Measurements from ENCODE around the gene NHEJ1.

NHEJ1 gene

DNA sequence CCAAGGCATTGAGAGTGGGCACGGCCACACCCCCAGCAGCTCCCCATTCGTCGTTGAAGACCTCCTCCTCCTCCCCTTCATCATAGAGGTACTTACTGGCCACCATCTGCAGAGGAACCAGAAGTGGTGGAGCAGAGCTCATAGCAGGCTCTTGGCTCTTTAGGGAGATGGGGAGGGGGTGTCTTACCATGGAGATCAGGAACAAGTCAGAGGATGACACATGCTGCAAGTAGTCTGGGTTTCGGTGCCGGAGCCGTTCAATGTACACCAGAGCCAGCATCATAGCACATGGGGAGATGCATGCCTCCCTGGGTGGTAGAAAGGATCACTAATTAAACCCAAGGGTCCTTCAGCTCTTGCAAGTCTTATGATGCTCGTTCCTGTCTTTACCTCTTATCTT, 14.2 kb upstream of the NHEJ1 start:
- Histone ChIP-seq H3K27ac (ENCODE audit: low read depth, low read length) (no peak overlapping the region), H3K9me3 (ENCODE audit: control insufficient read depth in 1 of 2, low read length in 2 of 2) (no peaks in the 10 kb centered on the region), H3K36me3 (ENCODE audit: control insufficient read depth in 1 of 2, insufficient read depth in 2 of 2, low read length in 2 of 2) (peaks cover 21 to 42% of the 10 kb centered on the region in 2 donors), H3K4me3 (ENCODE audit: low read depth in 1 of 2, low read length in 2 of 2) (no peak overlapping the region), H3K4me1 (ENCODE audit: control insufficient read depth in 1 of 2, insufficient read depth in 2 of 2, low read length in 2 of 2) (peaks cover 35 to 42% of the 10 kb centered on the region in 2 donors), H3K9ac (ENCODE audit: low read depth in 1 of 2, low read length in 2 of 2) (no peak overlapping the region), H3K27me3 (ENCODE audit: control insufficient read depth in 1 of 2, insufficient read depth in 2 of 2, low read length in 2 of 2) (no peaks in the 10 kb centered on the region)

- Histone ChIP-seq H3K27ac (ENCODE audit: low read depth, low read length) (no peak overlapping the region), H3K36me3 (ENCODE audit: control insufficient read depth in 1 of 2, insufficient read depth in 2 of 2, low read length in 2 of 2) (peaks cover 21 to 39% of the 10 kb centered on the region in 2 donors), H3K9me3 (ENCODE audit: control insufficient read depth in 1 of 2, low read length in 2 of 2) (no peaks in the 10 kb centered on the region), H3K4me1 (ENCODE audit: control insufficient read depth in 1 of 2, insufficient read depth in 2 of 2, low read length in 2 of 2) (peaks cover 35 to 42% of the 10 kb centered on the region in 2 donors), H3K27me3 (ENCODE audit: control insufficient read depth in 1 of 2, insufficient read depth in 2 of 2, low read length in 2 of 2) (no peaks in the 10 kb centered on the region), H3K4me3 (ENCODE audit: low read depth in 1 of 2, low read length in 2 of 2) (no peak overlapping the region), H3K9ac (ENCODE audit: low read depth in 1 of 2, low read length in 2 of 2) (no peak overlapping the region)
Observed at GRCh38 chr2:219174146-219174545, 13.5 kb upstream of the NHEJ1 start.

- Histone ChIP-seq H3K4me3 (ENCODE audit: low read depth in 1 of 2, low read length in 2 of 2) (no peak overlapping the region), H3K9ac (ENCODE audit: low read depth in 1 of 2, low read length in 2 of 2) (no peak overlapping the region), H3K36me3 (ENCODE audit: control insufficient read depth in 1 of 2, insufficient read depth in 2 of 2, low read length in 2 of 2) (peaks cover 21 to 39% of the 10 kb centered on the region in 2 donors), H3K9me3 (ENCODE audit: control insufficient read depth in 1 of 2, low read length in 2 of 2) (no peaks in the 10 kb centered on the region), H3K27ac (ENCODE audit: low read depth, low read length) (no peak overlapping the region), H3K4me1 (ENCODE audit: control insufficient read depth in 1 of 2, insufficient read depth in 2 of 2, low read length in 2 of 2) (peaks cover 34 to 46% of the 10 kb centered on the region in 2 donors), H3K27me3 (ENCODE audit: control insufficient read depth in 1 of 2, insufficient read depth in 2 of 2, low read length in 2 of 2) (no peaks in the 10 kb centered on the region)
Observed at GRCh38 chr2:219173176-219173575, 12.6 kb upstream of the NHEJ1 start.

- H3K9ac ChIP-seq (ENCODE audit: low read depth in 1 of 2, low read length in 2 of 2), result no peak overlapping the region
- H3K27ac ChIP-seq (ENCODE audit: low read depth, low read length), result no peak overlapping the region
- peaks cover 32 to 47% of the 10 kb centered on the region in 2 donors for H3K4me1 ChIP-seq (ENCODE audit: control insufficient read depth in 1 of 2, insufficient read depth in 2 of 2, low read length in 2 of 2)
Observed at GRCh38 chr2:219172231-219173154, 11.9 kb upstream of the NHEJ1 start.

DNA sequence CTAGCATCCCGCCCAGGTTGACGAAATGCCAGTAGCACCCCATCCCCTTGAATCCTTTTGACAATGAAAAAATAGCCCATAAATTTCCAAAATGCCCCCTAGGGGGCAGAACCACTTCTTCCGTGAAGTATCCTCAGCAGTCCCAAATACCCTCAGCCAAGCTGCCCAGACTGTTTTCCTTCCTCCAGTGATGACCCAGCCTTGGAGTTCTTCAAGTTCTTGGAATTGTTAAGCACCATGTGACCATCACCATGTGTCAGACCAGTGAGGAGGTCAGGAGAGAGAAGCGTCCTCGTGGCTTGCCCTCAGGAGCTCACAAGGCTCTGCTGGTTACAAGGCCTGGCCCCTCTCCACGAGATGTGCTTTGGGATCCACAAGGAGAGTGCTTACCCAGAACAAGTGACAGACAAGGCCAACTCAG, 10.6 kb upstream of the NHEJ1 start:
- Histone ChIP-seq H3K27me3 (ENCODE audit: control insufficient read depth in 1 of 2, insufficient read depth in 2 of 2, low read length in 2 of 2) (no peaks in the 10 kb centered on the region), H3K9me3 (ENCODE audit: control insufficient read depth in 1 of 2, low read length in 2 of 2) (no peaks in the 10 kb centered on the region), H3K9ac (ENCODE audit: low read depth in 1 of 2, low read length in 2 of 2) (no peak overlapping the region), H3K36me3 (ENCODE audit: control insufficient read depth in 1 of 2, insufficient read depth in 2 of 2, low read length in 2 of 2) (peaks cover 21 to 43% of the 10 kb centered on the region in 2 donors), H3K4me1 (ENCODE audit: control insufficient read depth in 1 of 2, insufficient read depth in 2 of 2, low read length in 2 of 2) (peaks cover 28 to 47% of the 10 kb centered on the region in 2 donors), H3K27ac (ENCODE audit: low read depth, low read length) (no peak overlapping the region), H3K4me3 (ENCODE audit: low read depth in 1 of 2, low read length in 2 of 2) (no peak overlapping the region)

More at GRCh38 chr2:219172231-219173154, 11.9 kb upstream of the NHEJ1 start:
- Histone ChIP-seq H3K36me3 (ENCODE audit: control insufficient read depth in 1 of 2, insufficient read depth in 2 of 2, low read length in 2 of 2) (peaks cover 21 to 39% of the 10 kb centered on the region in 2 donors), H3K4me3 (ENCODE audit: low read depth in 1 of 2, low read length in 2 of 2) (no peak overlapping the region), H3K9me3 (ENCODE audit: control insufficient read depth in 1 of 2, low read length in 2 of 2) (no peaks in the 10 kb centered on the region), H3K27me3 (ENCODE audit: control insufficient read depth in 1 of 2, insufficient read depth in 2 of 2, low read length in 2 of 2) (no peaks in the 10 kb centered on the region)

GRCh38 chr2:219169930-219170654, 9.5 kb upstream of the NHEJ1 start, which contains the start of gene SLC23A3:
SLC23A3 (minus strand) TSS chr2:219170029; CDS start chr2:219169984, 45 bp downstream.
- Histone ChIP-seq H3K4me3 (ENCODE audit: low read depth in 1 of 2, low read length in 2 of 2) (peak within 1 kb of the TSS; percentile 19 to 28), H3K4me1 (ENCODE audit: control insufficient read depth in 1 of 2, insufficient read depth in 2 of 2, low read length in 2 of 2) (peaks cover 20 to 41% of the 10 kb centered on the region in 2 donors), H3K9ac (ENCODE audit: low read depth in 1 of 2, low read length in 2 of 2) (peak within 1 kb of the TSS in 1 of 2 donors; percentile 16), H3K9me3 (ENCODE audit: control insufficient read depth in 1 of 2, low read length in 2 of 2) (no peaks in the 10 kb centered on the region), H3K36me3 (ENCODE audit: control insufficient read depth in 1 of 2, insufficient read depth in 2 of 2, low read length in 2 of 2) (peaks cover 21 to 43% of the 10 kb centered on the region in 2 donors), H3K27me3 (ENCODE audit: control insufficient read depth in 1 of 2, insufficient read depth in 2 of 2, low read length in 2 of 2) (no peaks in the 10 kb centered on the region), H3K27ac (ENCODE audit: low read depth, low read length) (peak within 1 kb of the TSS; percentile 30)

DNA sequence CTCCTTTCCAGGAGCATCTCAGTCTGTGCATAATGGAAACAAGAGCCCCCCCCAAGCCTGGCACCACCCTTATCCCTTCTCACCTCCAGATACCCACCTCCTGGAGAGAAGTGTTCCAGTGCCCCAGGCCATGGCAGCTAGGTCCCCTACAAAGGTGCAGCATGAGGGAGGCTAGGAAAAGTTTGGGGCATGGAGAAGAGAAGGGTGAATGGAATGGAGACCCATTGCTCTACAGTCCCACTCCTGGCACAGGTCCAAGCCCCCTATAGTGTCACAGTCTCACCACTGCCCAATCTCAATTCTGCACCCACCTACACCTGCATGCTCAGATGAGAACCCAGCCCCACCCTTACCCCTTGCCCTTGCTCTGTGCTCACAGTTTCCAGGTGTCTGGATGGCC, 8.3 kb upstream of the NHEJ1 start:
- no peak overlapping the region for H3K27ac ChIP-seq (ENCODE audit: low read depth, low read length)
- no peak overlapping the region for H3K9ac ChIP-seq (ENCODE audit: low read depth in 1 of 2, low read length in 2 of 2)
- peaks cover 20 to 35% of the 10 kb centered on the region in 2 donors for H3K4me1 ChIP-seq (ENCODE audit: control insufficient read depth in 1 of 2, insufficient read depth in 2 of 2, low read length in 2 of 2)
- peak overlapping the region in 1 of 2 donors; percentile 28 for H3K4me3 ChIP-seq (ENCODE audit: low read depth in 1 of 2, low read length in 2 of 2)
- no peaks in the 10 kb centered on the region for H3K27me3 ChIP-seq (ENCODE audit: control insufficient read depth in 1 of 2, insufficient read depth in 2 of 2, low read length in 2 of 2)
- peaks cover 11 to 32% of the 10 kb centered on the region in 2 donors for H3K36me3 ChIP-seq (ENCODE audit: control insufficient read depth in 1 of 2, insufficient read depth in 2 of 2, low read length in 2 of 2)
- H3K9me3 ChIP-seq (ENCODE audit: control insufficient read depth in 1 of 2, low read length in 2 of 2), result no peaks in the 10 kb centered on the region

DNA sequence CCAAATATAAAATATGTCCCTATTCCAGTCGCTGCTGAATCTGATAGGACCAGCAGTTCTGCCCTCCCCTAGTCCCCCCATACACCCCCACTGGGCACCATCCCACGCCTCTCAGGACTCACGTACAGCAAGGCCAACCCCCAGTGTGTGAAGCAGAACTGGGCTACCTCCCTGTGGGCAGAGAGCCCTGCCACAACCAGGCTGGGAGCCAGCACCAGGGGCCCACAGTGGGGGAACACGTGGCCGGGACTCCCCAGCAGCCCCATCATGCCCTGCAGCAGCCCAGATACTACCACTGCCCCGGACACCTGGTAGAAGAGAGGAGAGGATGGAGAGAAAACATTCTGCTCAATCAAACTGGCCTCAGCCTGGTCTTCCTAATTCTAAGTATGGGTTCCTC, 7.9 kb upstream of the NHEJ1 start:
- Histone ChIP-seq H3K9me3 (ENCODE audit: control insufficient read depth in 1 of 2, low read length in 2 of 2) (no peaks in the 10 kb centered on the region), H3K4me3 (ENCODE audit: low read depth in 1 of 2, low read length in 2 of 2) (no peak overlapping the region), H3K4me1 (ENCODE audit: control insufficient read depth in 1 of 2, insufficient read depth in 2 of 2, low read length in 2 of 2) (peaks cover 20 to 35% of the 10 kb centered on the region in 2 donors), H3K36me3 (ENCODE audit: control insufficient read depth in 1 of 2, insufficient read depth in 2 of 2, low read length in 2 of 2) (peaks cover 8 to 27% of the 10 kb centered on the region in 2 donors), H3K9ac (ENCODE audit: low read depth in 1 of 2, low read length in 2 of 2) (no peak overlapping the region), H3K27ac (ENCODE audit: low read depth, low read length) (no peak overlapping the region), H3K27me3 (ENCODE audit: control insufficient read depth in 1 of 2, insufficient read depth in 2 of 2, low read length in 2 of 2) (no peaks in the 10 kb centered on the region)

GRCh38 chr2:219167997-219168396, 7.4 kb upstream of the NHEJ1 start:
- no peak overlapping the region for H3K9ac ChIP-seq (ENCODE audit: low read depth in 1 of 2, low read length in 2 of 2)

More at GRCh38 chr2:219167997-219168396, 7.4 kb upstream of the NHEJ1 start:
- Histone ChIP-seq H3K36me3 (ENCODE audit: control insufficient read depth in 1 of 2, insufficient read depth in 2 of 2, low read length in 2 of 2) (peaks cover 4 to 22% of the 10 kb centered on the region in 2 donors), H3K27ac (ENCODE audit: low read depth, low read length) (no peak overlapping the region), H3K9me3 (ENCODE audit: control insufficient read depth in 1 of 2, low read length in 2 of 2) (no peaks in the 10 kb centered on the region), H3K4me1 (ENCODE audit: control insufficient read depth in 1 of 2, insufficient read depth in 2 of 2, low read length in 2 of 2) (peaks cover 20 to 33% of the 10 kb centered on the region in 2 donors), H3K27me3 (ENCODE audit: control insufficient read depth in 1 of 2, insufficient read depth in 2 of 2, low read length in 2 of 2) (no peaks in the 10 kb centered on the region), H3K4me3 (ENCODE audit: low read depth in 1 of 2, low read length in 2 of 2) (no peak overlapping the region)
